Measurements from ENCODE around the gene TMEM176A. TPM values are rescaled to one million over a fixed set of nuclear protein-coding genes. Genes with fewer than 3 reads are reported as not detected.
"Not testable (repeated sequence)": the region's sequence is repeated elsewhere in the genome, so short reads cannot be mapped to it uniquely, and the experiment has no call there.

TMEM176A gene, protein sequence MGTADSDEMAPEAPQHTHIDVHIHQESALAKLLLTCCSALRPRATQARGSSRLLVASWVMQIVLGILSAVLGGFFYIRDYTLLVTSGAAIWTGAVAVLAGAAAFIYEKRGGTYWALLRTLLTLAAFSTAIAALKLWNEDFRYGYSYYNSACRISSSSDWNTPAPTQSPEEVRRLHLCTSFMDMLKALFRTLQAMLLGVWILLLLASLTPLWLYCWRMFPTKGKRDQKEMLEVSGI
- total RNA-seq: 100 to 1,000 TPM; 118 to 275 TPM
- long read RNA-seq, transcript TMEM176A-201 (7 exons, 1,261 nt): minor isoform, 48 of 192 reads
- long read RNA-seq, transcript TMEM176A-210 (7 exons, 1,530 nt): major isoform, 86 of 192 reads
- long read RNA-seq, partial matches to known transcripts: 25 of 192 reads
- long read RNA-seq, other reads (novel, unspliced or antisense): 30 of 192 reads

DNA sequence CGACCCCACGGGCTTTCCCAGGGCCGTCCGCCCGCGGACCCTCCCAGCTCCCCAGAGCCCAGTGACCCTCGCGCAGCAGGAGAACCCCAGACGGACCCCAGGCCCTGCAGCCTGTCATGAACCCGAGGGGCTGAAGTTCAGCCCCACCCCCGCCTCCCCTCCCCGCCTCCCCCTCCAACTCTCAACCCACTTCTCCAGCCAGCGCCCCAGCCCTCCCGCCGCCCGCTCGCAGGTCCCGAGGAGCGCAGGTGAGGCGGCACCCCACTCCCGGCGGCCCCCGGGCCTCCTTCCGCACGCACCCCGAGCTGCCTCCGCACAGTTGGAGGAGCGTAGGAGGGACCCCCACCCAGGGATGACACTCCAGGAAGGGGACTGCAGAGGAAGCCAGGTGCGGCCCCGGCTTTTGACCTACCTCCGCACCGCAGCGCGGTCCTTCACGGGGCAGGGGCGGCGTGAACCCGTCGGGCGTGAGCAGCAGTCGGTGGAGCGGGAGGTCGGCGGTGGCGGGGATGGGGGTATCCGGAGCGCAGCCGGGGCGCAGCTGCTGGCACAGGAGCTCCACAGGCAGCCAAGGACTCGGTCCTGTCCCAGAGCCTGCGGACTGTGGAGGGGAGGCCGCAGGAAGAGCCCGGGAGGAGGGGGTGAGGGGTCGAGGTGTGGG is at the start of gene TMEM176A:
TMEM176A (plus strand) TSS at position 189 of the 661 bp plus-strand sequence. CDS start 782 bp downstream, outside the sequence.
- intact Hi-C loops (cut with DNase I, micrococcal nuclease): no loop called here
- DNase-seq (peak; percentile 62 to 65), ATAC-seq (peak; percentile 54)

DNA sequence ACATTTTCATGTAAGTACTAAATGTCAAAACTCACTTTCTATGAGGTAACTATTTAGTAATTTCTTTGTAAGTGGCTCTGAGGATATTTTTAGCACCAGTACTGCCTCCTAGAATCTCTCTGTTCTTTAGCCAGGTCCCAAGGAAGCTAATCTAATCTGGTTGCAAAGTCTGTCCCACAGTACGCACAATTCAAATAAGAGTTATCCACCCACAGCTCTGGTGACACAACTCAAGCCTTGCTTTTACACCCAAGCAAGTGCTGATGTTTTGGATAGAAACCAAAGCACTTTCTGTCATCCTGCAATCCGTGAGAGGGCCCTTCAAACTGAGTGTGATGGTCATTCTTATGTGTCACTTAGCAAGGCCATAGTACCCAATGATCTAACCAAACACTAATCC is 48.9 kb upstream of the TMEM176A start:
- intact Hi-C loops (cut with DNase I, micrococcal nuclease): no loop called here
- ATAC-seq (no peak), DNase-seq (no peak)

DNA sequence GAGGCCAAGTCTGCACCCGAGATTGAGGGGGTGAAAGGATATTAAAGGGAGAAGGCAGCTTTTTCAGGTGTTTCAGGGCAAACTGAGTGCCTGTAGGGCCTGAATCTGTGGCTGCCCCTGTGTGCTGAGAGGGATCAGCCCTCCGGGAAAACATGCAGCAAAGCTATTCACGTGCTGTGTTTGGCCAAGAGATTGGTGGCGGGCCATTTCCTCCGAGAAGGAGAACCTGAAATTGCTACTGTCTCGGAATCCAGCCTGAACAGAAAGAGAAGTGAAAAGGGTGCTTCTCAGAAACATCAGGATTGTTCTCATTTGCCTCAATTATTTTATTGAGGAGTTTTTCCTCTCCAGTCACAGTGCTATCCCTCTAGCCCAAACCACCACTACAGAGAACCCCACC is 47.3 kb upstream of the TMEM176A start:
- no peak for ATAC-seq
- DNase-seq: no peak
- intact Hi-C loops (cut with DNase I, micrococcal nuclease): no loop called here

DNA sequence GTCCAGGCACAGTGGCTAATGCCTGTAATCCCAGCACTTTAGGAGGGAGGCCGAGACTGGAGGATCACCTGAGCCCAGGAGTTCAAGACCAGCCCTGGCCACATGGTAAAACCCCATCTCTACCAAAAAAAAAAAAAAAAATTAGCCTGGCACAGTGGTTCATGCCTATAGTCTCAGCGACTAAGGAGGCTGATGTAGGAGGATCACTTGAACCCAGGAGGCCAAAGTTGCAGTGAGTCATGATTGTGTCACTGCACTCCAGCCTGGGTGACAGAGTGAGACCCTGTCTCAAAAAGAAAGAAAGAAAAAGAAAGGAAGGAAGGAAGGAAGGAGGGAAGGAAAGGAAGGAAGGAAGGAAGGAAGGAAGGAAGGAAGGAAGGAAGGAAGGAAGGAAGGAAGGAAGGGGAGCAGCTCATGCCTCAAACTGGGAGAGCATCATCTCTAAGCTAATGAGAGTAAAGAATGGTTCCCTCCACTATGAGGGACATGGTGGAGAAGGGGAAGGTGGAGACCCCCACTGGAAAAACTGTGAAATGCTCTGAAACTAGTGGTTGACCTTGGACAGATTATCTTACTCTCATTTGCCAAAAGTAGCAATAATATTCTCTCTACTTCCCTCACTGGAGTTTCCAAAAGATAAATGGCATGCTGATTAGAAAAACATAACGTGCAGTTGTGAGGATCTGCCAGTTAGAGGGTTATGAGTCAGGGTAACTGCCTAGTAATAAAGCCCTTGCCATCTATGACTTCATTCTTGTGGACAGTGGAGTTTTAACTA is 46.6 kb upstream of the TMEM176A start:
- no peak for DNase-seq
- intact Hi-C loops (cut with DNase I, micrococcal nuclease): no loop called here
- no peak for ATAC-seq

DNA sequence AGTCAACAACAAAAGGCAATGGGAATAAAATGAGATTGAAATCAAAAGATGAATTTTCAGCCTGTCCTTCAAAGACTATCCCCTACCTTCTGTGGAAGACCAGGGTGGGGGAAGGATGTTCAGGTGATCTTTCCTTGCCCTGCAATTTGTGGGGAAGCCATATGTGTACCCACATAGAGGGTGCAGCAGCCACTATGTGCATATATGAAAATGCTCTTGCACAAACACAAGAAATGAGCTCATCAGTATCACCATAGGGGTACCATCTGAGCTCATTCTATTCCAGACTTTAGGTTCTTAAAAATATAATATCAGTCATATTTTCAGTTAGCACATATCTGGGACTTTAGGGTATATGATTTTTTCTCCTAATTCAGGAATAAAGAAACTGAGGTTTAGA is 45.6 kb upstream of the TMEM176A start:
- DNase-seq (no peak), ATAC-seq (no peak)
- intact Hi-C loops (cut with DNase I, micrococcal nuclease): loop anchor here in 1 of 2 donors (5.0 kb wide), 1 partner anchor 303 kb away; the partner anchor contains the start of gene GIMAP8

DNA sequence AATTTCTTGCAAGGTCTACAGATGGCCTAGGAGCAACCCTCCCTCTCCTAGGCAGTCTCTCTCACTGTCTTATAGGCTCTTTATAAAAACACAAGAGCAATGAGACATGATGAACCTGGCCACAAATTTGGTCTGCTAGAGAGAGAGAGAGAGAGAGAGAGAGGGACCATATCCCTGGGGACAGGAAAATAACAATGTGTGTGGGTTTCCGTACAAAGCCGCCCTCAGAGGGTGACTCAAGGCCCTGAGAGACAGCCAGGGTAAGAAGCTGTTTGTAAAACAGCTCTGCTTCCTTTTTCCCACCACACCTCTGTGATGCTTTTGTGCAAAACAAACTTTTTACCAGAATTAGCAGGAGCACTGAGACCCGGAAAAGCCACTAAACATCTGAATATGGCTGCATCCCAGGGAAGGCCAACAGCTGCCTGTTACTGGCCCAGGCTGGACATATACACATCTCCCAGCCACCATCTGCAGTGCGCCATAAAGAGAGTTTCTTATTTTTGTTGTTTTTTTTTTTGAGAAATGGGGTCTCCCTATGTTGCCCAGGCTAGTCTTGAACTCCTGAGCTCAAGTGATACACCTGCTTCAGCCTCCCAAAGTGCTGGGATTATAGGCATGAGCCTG is 45.0 kb upstream of the TMEM176A start:
- ATAC-seq (no peak), DNase-seq (no peak)
- intact Hi-C loops (cut with DNase I, micrococcal nuclease): loop anchor here in 1 of 2 donors (5.0 kb wide), 1 partner anchor 303 kb away; the partner anchor contains the start of gene GIMAP8

DNA sequence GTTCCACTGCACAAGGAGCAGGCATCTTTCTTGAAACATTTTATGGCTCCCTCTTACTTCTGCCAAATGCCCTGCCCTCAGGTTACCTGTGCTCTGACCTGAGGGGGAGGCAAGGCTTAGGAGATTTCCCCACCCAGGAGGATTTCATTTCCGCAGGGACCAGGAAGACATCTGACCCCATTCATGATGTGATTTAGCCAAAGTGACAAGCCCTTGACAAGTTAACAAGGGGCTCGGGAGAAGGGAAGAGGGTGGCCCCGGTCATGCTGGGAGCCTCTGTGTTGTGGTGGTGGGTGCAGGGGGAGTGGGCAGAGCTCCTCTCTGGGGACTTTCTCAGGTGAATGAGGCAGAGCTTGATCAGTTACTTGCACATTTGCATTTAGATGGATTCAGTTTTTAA is 44.4 kb upstream of the TMEM176A start:
- no peak for DNase-seq
- ATAC-seq: no peak
- intact Hi-C loops (cut with DNase I, micrococcal nuclease): loop anchor here in 1 of 2 donors (5.0 kb wide), 1 partner anchor 304 kb away; the partner anchor contains the start of gene GIMAP8

DNA sequence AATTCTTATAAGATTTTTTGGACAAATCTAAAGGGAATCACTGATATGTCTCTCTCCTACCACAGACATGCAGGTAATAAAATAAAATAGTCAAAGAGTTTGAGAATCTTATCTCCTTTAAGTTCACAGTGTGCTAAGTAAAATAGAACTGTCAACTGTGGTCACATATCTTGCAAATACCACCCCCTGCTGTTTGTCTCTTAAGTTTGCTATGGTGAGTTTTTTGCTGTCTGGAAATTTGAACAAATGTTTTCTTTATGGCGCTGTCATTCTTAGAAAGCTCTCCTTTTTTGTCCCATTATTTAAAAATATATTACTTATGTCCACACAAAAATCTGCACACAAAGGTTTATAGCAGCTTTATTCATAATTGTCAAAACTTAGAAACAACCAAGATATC is 43.7 kb upstream of the TMEM176A start:
- ATAC-seq (peak; percentile 58), DNase-seq (no peak)
- intact Hi-C loops (cut with DNase I, micrococcal nuclease): loop anchor here in 1 of 2 donors (5.0 kb wide), 1 partner anchor 305 kb away; the partner anchor contains the start of gene GIMAP8

DNA sequence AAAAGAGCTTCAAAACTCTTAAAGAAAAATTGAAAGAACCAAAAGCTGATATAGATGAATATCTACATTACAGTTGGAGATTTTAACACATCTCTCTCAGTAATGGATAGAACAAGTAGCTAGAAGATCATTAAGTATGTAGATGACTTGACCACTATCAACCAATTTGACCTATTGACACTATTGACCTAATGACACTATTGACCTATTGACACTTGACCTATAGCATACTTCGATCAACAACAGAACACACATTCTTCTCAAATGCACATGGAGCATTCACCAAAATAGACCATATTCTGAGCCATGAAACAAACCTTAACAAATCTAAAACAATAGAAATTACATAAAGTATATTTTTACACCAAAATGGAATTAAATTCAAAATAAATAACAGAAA is 41.1 kb upstream of the TMEM176A start:
- intact Hi-C loops (cut with DNase I, micrococcal nuclease): loop anchor here in 1 of 2 donors (5.0 kb wide), 1 partner anchor 307 kb away; the partner anchor contains the start of gene GIMAP8
- no peak for ATAC-seq
- no peak for DNase-seq

DNA sequence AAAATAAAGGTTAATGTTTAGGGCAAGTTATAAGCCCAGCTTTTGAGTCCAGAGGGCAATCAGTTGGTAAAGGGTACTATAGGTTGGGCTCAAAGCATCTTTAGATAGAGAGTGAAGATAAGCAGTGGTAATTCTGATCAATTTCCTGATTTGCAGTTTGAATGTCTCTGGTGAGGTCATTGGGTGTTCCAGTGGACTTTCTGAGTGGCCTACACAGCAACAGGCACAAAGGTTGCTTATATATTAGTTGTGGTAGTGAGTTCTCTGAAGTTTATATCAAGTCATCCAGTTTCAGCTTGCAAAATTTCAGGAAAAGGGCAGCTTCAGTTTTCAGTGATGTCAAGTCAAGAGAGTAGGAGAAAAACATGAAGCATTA is 34.2 kb upstream of the TMEM176A start:
- ATAC-seq (peak; percentile 91), DNase-seq (no peak)
- intact Hi-C loops (cut with DNase I, micrococcal nuclease): no loop called here

DNA sequence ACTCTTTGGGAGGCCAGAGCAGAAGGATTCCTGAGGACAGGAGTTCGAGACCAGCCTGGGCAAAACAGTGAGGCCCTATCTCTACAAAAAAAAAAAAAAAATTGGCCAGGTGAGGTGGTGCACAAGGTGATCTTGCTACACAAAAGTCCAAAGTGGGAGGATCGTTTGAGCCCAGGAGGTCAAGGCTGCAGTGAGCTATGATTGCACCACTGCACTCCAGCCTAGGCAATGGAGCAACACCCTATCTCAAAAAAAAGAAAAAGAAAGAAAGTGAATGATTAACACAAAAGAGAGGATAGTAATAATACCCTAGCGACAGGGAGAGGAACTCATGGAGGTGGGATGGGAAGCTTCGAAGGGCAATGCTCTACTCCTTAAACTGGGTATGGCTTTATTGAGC is 30.8 kb upstream of the TMEM176A start:
- intact Hi-C loops (cut with DNase I, micrococcal nuclease): no loop called here
- ATAC-seq (no peak), DNase-seq (no peak)

DNA sequence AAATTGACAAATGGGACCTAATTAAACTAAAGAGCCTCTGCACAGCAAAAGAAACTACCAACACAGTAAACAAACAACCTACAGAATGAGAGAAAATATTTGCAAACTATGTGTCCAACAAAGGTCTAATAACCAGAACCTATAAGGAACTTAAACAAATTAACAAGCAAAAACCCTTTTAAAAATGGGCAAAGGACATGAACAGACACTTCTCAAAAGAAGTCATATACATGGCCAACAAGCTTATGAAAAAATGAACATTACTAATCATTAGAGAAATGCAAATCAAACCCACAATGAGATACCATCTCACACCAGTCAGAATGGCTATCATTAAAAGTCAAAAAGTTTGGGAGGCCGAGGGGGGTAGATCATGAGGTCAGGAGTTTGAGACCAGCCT is 26.4 kb upstream of the TMEM176A start:
- DNase-seq; intact Hi-C loops (cut with DNase I, micrococcal nuclease); ATAC-seq: not testable (repeated sequence)

DNA sequence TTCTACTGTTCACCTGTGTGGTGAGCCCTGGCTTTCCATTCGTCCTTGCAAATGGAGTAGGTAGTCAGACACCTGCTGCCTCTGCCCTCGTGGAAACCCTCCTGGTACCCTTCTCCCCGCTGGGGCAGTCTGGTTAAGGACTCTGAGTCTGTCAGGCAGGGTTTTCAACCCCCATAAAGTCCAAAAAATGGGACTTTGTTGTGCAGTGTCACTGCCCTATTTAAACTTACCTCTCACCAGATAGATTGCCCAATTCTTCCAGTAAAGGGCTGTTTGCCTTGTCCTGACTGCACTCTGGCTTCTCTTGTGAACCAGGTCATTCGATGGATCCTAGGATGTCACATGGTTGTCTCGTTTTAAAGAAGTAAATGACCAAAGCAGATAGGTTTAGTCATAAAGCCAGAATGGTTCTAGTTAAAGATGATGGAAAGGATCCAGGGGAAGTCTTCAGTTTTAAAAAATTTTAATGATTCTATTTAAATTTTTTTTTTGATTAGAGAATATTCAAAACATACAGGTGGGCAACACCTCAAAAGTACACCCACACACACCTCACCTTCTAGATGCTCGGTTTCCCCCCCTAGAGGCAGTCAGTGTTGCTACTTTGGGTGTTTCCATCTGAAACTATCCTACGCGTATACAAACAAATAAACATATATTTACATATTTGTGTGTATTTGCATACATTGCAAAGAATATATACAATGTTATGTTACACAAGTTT is 22.4 kb upstream of the TMEM176A start:
- ATAC-seq: peak; percentile 11
- intact Hi-C loops (cut with DNase I, micrococcal nuclease): no loop called here
- no peak for DNase-seq

DNA sequence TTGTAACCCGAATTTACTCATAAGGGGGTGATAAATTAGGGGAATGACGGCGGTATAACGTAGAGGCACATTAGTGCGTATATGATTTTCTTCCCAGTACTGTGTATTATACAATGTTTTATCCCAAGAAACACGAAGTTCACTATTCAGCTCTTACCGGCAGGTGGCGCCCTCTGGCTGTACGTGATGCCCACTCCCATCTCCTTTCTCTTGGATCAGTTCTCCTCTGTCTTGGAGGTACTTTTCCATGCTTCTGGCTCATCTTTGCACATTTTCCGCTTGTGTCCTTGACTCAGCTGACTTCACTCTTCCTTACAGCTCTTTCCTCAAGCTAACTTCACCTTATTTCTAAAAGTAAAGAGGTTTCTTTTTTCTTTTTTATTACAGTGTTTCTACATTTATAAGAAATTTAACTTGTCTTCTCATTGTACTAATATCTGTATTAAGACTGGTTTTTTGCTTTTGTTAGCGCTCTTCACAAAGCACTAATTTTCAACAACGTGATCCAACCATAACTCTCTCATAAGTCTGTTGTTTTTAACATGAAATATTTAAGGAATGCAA is 21.7 kb upstream of the TMEM176A start:
- intact Hi-C loops (cut with DNase I, micrococcal nuclease): no loop called here
- ATAC-seq (peak; percentile 85), DNase-seq (peak; percentile 73 to 94)

DNA sequence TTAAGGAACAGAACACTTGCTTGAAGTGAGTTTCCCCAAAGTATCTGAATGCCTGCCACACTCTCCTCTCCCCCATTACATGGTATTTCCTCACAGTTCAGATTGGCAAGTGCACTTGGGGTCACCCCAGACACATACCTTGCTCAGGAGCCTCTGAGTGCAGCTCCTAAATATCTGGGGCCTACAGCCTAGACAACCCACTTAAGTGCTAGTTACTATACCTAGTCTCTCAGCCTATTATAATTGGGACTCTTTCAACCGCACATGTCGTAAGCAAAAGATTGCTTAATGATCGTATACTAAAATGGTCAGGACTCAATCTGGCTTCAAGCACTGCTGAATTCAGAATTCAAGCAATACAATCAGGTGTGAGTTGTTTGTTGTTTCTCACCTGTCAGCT is 20.3 kb upstream of the TMEM176A start:
- DNase-seq: no peak
- no peak for ATAC-seq
- intact Hi-C loops (cut with DNase I, micrococcal nuclease): loop anchor here in 1 of 2 donors (10.0 kb wide), 1 partner anchor 205 kb away; no protein-coding TSS in a partner anchor

DNA sequence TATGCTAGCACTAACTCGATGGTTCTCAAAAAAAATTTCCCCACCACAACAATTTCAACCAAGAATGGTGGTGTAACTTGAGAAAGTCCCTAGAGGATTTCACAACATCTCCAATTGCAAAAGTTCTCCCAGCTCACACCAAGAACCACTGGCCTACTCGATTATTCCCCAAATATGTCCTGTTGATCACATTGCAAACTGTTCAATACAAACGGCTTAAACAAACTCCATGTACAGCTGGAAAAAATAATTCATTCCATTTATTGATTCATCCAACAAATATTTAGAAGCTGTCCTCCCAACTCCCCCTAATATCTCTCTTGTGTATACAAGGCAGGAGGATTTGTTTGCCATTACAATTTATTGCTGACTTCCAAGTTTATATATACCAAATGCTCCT is 19.5 kb upstream of the TMEM176A start:
- intact Hi-C loops (cut with DNase I, micrococcal nuclease): loop anchor here in 1 of 2 donors (10.0 kb wide), 1 partner anchor 204 kb away; no protein-coding TSS in a partner anchor
- DNase-seq (no peak), ATAC-seq (no peak)

DNA sequence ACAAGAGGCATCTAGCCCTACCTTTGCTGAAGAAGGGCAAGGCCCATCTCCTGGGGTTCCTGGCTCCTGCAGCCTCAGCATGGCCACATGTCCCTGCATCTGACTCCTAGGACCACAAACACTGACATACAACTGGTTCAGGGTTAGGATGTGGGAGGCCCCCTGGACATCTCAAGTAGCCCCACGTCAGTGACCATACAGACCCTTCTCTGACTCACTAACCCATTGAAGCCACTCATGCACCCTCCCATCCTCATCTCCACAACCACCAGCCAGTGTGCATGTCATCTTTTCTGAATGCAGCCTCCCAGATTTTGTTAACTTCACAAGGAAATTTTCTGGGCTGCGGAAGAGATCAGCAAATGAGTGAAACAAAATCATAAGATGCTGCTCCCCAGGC is 18.6 kb upstream of the TMEM176A start:
- no peak for ATAC-seq
- intact Hi-C loops (cut with DNase I, micrococcal nuclease): loop anchor here in 1 of 2 donors (10.0 kb wide), 1 partner anchor 203 kb away; no protein-coding TSS in a partner anchor
- no peak for DNase-seq

Data from left colon (tissue), 2 donors.